Mesothelial cell of epicardium (in vitro differentiated cells): ENCODE data around the gene LRCH3. TPM values are rescaled to one million over a fixed set of nuclear protein-coding genes. Genes with fewer than 3 reads are reported as not detected.

ENCODE experiments used
- DNase-seq, 2 experiments: peaks; one replicate each; pipeline ENCODE4 v3.0.0; 2021; ENCODE audit warnings: low spot score in 2 of 2; ENCODE audit not compliant: unreplicated experiment in 2 of 2
- H3K27ac Mint-ChIP-seq: 2 replicates; pipeline ENCODE4 v1.8.0; 2021; ENCODE audit warnings: mixed read lengths
- H3K27me3 Mint-ChIP-seq: 2 replicates; pipeline ENCODE4 v1.8.0; 2021; ENCODE audit warnings: low read depth, mixed read lengths
- H3K36me3 Mint-ChIP-seq: 2 replicates; pipeline ENCODE4 v1.8.0; 2021; ENCODE audit warnings: mixed read lengths
- H3K4me1 Mint-ChIP-seq: 2 replicates; pipeline ENCODE4 v1.8.0; 2021; ENCODE audit warnings: mixed read lengths
- H3K4me3 Mint-ChIP-seq: 2 replicates; pipeline ENCODE4 v1.8.0; 2021; ENCODE audit warnings: mild to moderate bottlenecking, moderate library complexity, mixed read lengths
- H3K9me3 Mint-ChIP-seq: 2 replicates; pipeline ENCODE4 v1.8.0; 2021; ENCODE audit warnings: mixed read lengths
- total RNA-seq: library from RNA; stranded (reverse); gene quantifications from 3 replicates; pipeline ENCODE4 v1.2.1, GENCODE V29; 2021
- TF ChIP-seq, protein P1 (sequence below): fragments of 200-600 bp; sonication (generic); IDR thresholded peaks from one replicate; pipeline ENCODE4 v1.5.0; 2021; ENCODE audit warnings: antibody characterized with exemption; ENCODE audit not compliant: unreplicated experiment

Gene LRCH3
- total RNA-seq, 1 donor from 2014 or later, result 82.6 TPM

DNA sequence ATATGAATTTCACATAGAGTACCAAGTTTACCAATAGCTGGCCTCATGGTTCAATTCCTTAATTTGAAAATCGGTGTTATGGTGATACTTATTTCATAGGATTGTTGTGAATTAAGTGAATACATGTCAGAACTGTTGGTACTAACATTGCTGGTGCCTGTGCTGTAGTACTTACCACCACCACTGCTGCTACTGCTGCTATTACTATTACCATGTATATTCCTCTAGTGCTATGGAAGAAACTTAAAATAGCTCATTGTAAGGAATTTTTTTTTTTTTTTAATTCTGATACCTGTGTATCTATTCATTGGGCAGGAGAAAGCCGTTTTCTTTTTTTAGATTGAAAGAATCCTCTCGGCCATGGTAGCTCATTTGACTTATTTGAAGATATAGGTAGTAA is 37.8 kb upstream of the LRCH3 start:
- Mint-ChIP-seq H3K4me1 (peaks cover 18% of the 10 kb centered on the region), H3K27ac (no peak overlapping the region), H3K4me3 (no peak overlapping the region), H3K9me3 (no peaks in the 10 kb centered on the region), H3K36me3 (peaks cover 3% of the 10 kb centered on the region), H3K27me3 (no peaks in the 10 kb centered on the region)
- no peak for DNase-seq
- TF ChIP-seq, protein P1, sequence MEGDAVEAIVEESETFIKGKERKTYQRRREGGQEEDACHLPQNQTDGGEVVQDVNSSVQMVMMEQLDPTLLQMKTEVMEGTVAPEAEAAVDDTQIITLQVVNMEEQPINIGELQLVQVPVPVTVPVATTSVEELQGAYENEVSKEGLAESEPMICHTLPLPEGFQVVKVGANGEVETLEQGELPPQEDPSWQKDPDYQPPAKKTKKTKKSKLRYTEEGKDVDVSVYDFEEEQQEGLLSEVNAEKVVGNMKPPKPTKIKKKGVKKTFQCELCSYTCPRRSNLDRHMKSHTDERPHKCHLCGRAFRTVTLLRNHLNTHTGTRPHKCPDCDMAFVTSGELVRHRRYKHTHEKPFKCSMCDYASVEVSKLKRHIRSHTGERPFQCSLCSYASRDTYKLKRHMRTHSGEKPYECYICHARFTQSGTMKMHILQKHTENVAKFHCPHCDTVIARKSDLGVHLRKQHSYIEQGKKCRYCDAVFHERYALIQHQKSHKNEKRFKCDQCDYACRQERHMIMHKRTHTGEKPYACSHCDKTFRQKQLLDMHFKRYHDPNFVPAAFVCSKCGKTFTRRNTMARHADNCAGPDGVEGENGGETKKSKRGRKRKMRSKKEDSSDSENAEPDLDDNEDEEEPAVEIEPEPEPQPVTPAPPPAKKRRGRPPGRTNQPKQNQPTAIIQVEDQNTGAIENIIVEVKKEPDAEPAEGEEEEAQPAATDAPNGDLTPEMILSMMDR, result no peak

DNA sequence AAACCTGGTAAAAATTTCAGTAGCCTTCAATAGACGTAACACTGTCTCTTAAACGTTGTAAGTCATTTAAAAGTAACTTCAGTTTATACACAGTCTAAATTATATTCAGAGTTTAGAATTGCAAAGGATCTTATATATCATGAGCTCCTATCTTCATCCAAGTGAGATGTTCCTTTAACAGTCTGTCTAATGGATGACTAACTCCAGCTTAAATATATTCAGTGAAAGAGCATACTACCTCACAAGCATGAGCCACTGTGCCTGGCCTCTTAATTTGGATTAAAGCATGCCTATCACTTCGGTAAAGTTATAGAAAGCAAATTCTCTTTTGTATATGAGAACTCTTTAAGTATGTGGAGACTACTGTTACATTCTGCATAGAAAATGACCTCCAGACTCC is 34.4 kb upstream of the LRCH3 start:
- Mint-ChIP-seq H3K9me3 (no peaks in the 10 kb centered on the region), H3K27ac (no peak overlapping the region), H3K36me3 (peaks cover 3% of the 10 kb centered on the region), H3K27me3 (no peaks in the 10 kb centered on the region), H3K4me1 (peaks cover 10% of the 10 kb centered on the region), H3K4me3 (no peak overlapping the region)
- TF ChIP-seq, protein P1, result no peak
- no peak for DNase-seq

DNA sequence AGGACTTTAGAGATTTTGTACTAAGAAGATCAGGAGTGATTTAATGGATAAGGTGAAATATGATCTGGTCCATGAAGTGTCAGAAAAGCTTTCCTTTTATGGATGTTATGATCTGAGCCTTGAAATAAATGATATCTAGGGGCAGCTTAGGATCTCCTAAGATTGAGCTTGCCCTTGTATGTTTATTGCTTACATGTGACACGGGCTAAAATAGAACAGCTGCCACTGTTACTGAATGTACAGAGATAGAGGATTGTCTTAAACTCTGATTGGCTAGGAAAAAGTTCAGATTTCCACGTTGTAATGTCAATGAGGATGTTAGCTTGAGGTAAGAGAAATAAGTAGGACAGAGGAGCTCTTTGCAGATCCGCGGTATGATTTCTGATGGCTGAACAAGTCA is 32.5 kb upstream of the LRCH3 start:
- Mint-ChIP-seq H3K27ac (no peak overlapping the region), H3K4me3 (no peak overlapping the region), H3K4me1 (no peaks in the 10 kb centered on the region), H3K36me3 (peaks cover 5% of the 10 kb centered on the region), H3K27me3 (no peaks in the 10 kb centered on the region), H3K9me3 (no peaks in the 10 kb centered on the region)
- TF ChIP-seq, protein P1, result no peak
- DNase-seq, result no peak

DNA sequence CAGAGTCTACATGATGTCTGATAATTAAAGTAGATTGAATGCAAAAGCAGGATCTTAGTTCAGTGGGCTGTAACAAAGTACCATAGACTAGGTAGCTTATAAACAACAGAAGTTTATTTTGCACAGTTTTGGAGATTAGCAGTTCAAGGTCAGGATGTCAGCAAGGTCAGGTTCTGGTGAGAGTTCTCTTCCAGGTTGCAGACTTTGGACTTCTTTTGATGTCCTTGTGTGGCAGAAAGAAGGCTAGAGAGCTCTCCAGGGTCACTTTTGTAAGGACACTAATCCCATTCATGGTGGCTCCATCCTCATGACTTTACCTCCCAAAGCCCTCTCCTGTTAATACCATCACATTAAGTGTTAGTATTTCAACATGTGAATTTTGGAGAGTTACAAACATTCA is 29.3 kb upstream of the LRCH3 start:
- Mint-ChIP-seq H3K9me3 (no peaks in the 10 kb centered on the region), H3K27ac (no peak overlapping the region)

DNA sequence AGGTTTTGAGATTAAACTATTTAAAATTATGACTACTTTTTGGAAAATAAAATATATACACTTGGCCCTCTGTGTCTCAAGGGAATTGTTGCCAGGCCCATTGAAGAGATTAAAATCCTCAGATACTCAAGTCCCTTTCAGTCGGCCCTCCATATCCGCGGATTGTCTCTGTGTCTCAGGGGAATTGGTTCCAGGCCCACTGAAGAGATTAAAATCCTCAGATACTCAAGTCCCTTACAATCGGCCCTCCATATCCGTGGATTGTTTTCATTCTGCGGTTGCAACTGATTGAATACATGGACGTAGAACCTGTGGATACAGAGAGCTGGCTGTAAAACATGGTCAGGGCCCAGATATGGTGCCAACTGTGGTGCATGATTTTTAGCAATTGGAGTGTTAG is 15.7 kb upstream of the LRCH3 start:
- DNase-seq, result no peak
- Mint-ChIP-seq H3K27me3 (no peaks in the 10 kb centered on the region), H3K27ac (no peak overlapping the region)

More for the DNA sequence above, 29.3 kb upstream of the LRCH3 start:
- no peak for DNase-seq
- H3K27me3 Mint-ChIP-seq, result no peaks in the 10 kb centered on the region
- H3K36me3 Mint-ChIP-seq, result peaks cover 18% of the 10 kb centered on the region
- no peak overlapping the region for H3K4me3 Mint-ChIP-seq
- no peaks in the 10 kb centered on the region for H3K4me1 Mint-ChIP-seq
- TF ChIP-seq, protein P1, result no peak

DNA sequence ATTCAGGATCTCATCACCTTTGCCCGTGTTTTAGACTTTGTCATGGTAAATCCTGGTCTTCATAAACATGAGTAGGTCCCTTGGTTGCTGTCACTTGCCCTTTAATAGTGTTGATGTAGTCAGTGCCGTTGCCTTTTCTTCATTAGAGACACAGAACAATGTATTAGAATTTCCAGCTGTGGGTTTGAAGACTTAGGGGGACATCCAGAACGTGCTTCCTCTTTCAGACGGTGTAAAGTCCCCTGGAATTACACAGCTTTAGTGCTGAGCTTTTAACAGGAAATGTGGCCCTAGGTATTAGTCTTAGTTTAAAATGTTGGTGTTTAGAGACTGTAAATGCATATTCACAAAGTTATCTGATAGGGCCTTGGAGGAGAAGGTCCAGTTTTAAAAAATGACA is 8.8 kb upstream of the LRCH3 start:
- TF ChIP-seq, protein P1, result no peak

More for the DNA sequence above, 15.7 kb upstream of the LRCH3 start:
- Mint-ChIP-seq H3K4me3 (no peak overlapping the region), H3K4me1 (no peaks in the 10 kb centered on the region), H3K36me3 (peaks cover 60% of the 10 kb centered on the region), H3K9me3 (no peaks in the 10 kb centered on the region)
- TF ChIP-seq, protein P1, result no peak

More for the DNA sequence above, 8.8 kb upstream of the LRCH3 start:
- Mint-ChIP-seq H3K27me3 (no peaks in the 10 kb centered on the region), H3K36me3 (peaks cover 31% of the 10 kb centered on the region), H3K4me3 (no peak overlapping the region), H3K27ac (no peak overlapping the region), H3K4me1 (no peaks in the 10 kb centered on the region), H3K9me3 (no peaks in the 10 kb centered on the region)
- DNase-seq, result no peak
